K562 (cell line): Measurements from ENCODE around the gene MAP3K7. TPM values are rescaled to one million over a fixed set of nuclear protein-coding genes. Genes with fewer than 3 reads are reported as not detected.
A peak's percentile ranks its signal among the peaks of the same experiment; 100 is the strongest.

Experiments
- ATAC-seq: fragments of 200-7000 bp; cut with Tn5 transposase; 3 replicates; pipeline ENCODE4 v1.9.1; 2020; ENCODE audit warnings: moderate library complexity
- BruUV-seq: library from RNA; stranded (reverse); fragments of 400-500 nt; replicated peaks from 2 replicates; lab custom pipeline; 2021; lab: Mats Ljungman, UMichigan
- CTCF ChIA-PET: fragments of 300-600 bp; formaldehyde crosslinking; extraction: SDS; loops from one replicate; lab custom pipeline; 2021; ENCODE audit warnings: low intra/inter-chr PET ratio; lab: Yijun Ruan, JAX
- POLR2A ChIA-PET: fragments of 300-600, 350-650 bp; sonication (Branson Sonifier 250); formaldehyde crosslinking; extraction: SDS; loops from one replicate; lab custom pipeline; 2021; ENCODE audit warnings: antibody characterized with exemption, inconsistent platforms; lab: Yijun Ruan, JAX
- DNase-seq, 4 experiments: peaks; one replicate each; pipeline versions ENCODE4 v3.0.0 to v3.0.0-alpha.2; 2011 to 2018; ENCODE audit warnings: low spot score in 3 of 4, mixed read lengths in 3 of 4; ENCODE audit errors: extremely low read depth in 1 of 4
- FAIRE-seq: peaks from 2 replicates; lab custom pipeline; 2011; peaks lifted over from hg19 to GRCh38; lab: Jason Lieb, UNC
- H2AFZ ChIP-seq: 2 replicates; pipeline ENCODE4 v1.6.0; 2011; ENCODE audit warnings: low read depth, low read length, control low read depth, inconsistent platforms
- H3K27ac ChIP-seq: fragments of 200-600 bp; 3 replicates; pipeline ENCODE4 v1.8.0; 2011; ENCODE audit warnings: low read depth, mild to moderate bottlenecking, control low read depth, inconsistent platforms, low read length, moderate library complexity, mixed read lengths; ENCODE audit errors: extremely low read depth
- H3K27me3 ChIP-seq, 2 experiments: fragments of 300-600 bp in 1 of 2; 2 replicates in 1 of 2; 3 replicates in 1 of 2; pipeline versions ENCODE4 v1.6.0 to v1.8.0; 2011; ENCODE audit warnings: inconsistent platforms in 2 of 2, low read length in 2 of 2, mild to moderate bottlenecking in 1 of 2, mixed read lengths in 1 of 2, moderate library complexity in 1 of 2; ENCODE audit not compliant: control insufficient read depth in 2 of 2, insufficient read depth in 2 of 2
- H3K36me3 ChIP-seq: fragments of 300-600 bp; 3 replicates; pipeline ENCODE4 v1.8.0; 2011; ENCODE audit warnings: mild to moderate bottlenecking, low read length, inconsistent platforms; ENCODE audit not compliant: control insufficient read depth, insufficient read depth
- H3K4me1 ChIP-seq, 2 experiments: fragments of 200-600 bp in 1 of 2; replicated peaks in 1 of 2; 2 replicates in 1 of 2; 3 replicates in 1 of 2; pipeline versions ENCODE4 v1.5.1 to v1.8.0; 2011; ENCODE audit warnings: inconsistent platforms in 2 of 2, low read length in 2 of 2, mild to moderate bottlenecking in 1 of 2, mixed read lengths in 1 of 2, moderate library complexity in 1 of 2; ENCODE audit not compliant: control insufficient read depth in 2 of 2, insufficient read depth in 2 of 2
- H3K4me2 ChIP-seq: 2 replicates; pipeline ENCODE4 v1.6.1; 2011; ENCODE audit warnings: low read length, control low read depth, inconsistent platforms, mixed read lengths; ENCODE audit not compliant: insufficient read depth
- H3K4me3 ChIP-seq: fragments of 200-600 bp; sonication (generic), shearing (Covaris generic); 2 replicates; pipeline ENCODE4 v1.5.1; 2016; ENCODE audit warnings: control low read depth, inconsistent platforms
- H3K79me2 ChIP-seq: fragments of 200-600 bp; 3 replicates; pipeline ENCODE4 v1.8.0; 2011; ENCODE audit warnings: low read length, inconsistent platforms; ENCODE audit not compliant: control insufficient read depth, insufficient read depth
- H3K9ac ChIP-seq, 2 experiments: 2 replicates each; pipeline versions ENCODE4 v1.6.0 to v1.6.1; 2011; ENCODE audit warnings: low read depth in 2 of 2, low read length in 2 of 2, control low read depth in 1 of 2, inconsistent platforms in 1 of 2, mild to moderate bottlenecking in 1 of 2, mixed read lengths in 1 of 2; ENCODE audit not compliant: insufficient read depth in 1 of 2
- H3K9me1 ChIP-seq: one replicate; pipeline ENCODE4 v1.6.0; 2011; ENCODE audit warnings: inconsistent platforms, mild to moderate bottlenecking, low read length, moderate library complexity; ENCODE audit not compliant: control insufficient read depth, insufficient read depth
- H3K9me3 ChIP-seq: replicated peaks from 2 replicates; pipeline ENCODE4 v1.5.1; 2011; ENCODE audit warnings: low read depth, low read length, inconsistent platforms; ENCODE audit not compliant: control insufficient read depth, insufficient read depth
- H4K20me1 ChIP-seq: replicated peaks from 2 replicates; pipeline ENCODE4 v1.6.1; 2011; ENCODE audit warnings: low read length, inconsistent platforms, mixed read lengths; ENCODE audit not compliant: control insufficient read depth, insufficient read depth
- C11orf30 ChIP-seq: fragments of 450-650 bp; IDR thresholded peaks from 2 replicates; pipeline ENCODE4 v1.6.1; 2016; ENCODE audit warnings: low read depth, mild to moderate bottlenecking
- MCM5 ChIP-seq: fragments of 450-650 bp; IDR thresholded peaks from 2 replicates; pipeline ENCODE4 v1.6.1; 2016; ENCODE audit warnings: low read depth
- ZNF316 ChIP-seq: fragments of 450-650 bp; IDR thresholded peaks from 2 replicates; pipeline ENCODE4 v1.6.1; 2016
- ZNF584 ChIP-seq: fragments of 200-800 bp; sonication (Bioruptor generic); IDR thresholded peaks from 2 replicates; pipeline ENCODE4 v1.6.1; 2016; ENCODE audit warnings: low read depth, mild to moderate bottlenecking, missing genetic modification characterization, missing compliant biosample characterization
- WGBS: fragments of 100-300 bp; shearing (Covaris generic); methylation state at CpG from one replicate; pipeline ENCODE4 v1.1.6; 2016; ENCODE audit warnings: low coverage, mixed read lengths; ENCODE audit not compliant: insufficient coverage; ENCODE audit errors: missing lambda C conversion rate; 5-methylcytosine and 5-hydroxymethylcytosine counted together
- in situ Hi-C: fragments of 300-500 bp; cut with MboI; formaldehyde crosslinking; loops from 4 replicates; pipeline ENCODE4 v1.15.0; 2018; ENCODE audit warnings: inconsistent platforms, mixed read lengths
- intact Hi-C: fragments of 100-400 bp; cut with micrococcal nuclease; formaldehyde crosslinking; loops from 2 replicates; pipeline ENCODE4 v1.14.2; 2022
- polyA plus RNA-seq, 8 experiments: library from polyadenylated mRNA; depleted of rRNA in 4 of 8; stranded (reverse) in 5 of 8; unstranded in 3 of 8; fragments of >200 nt; fragmentation: Nextera tagmentation in 2 of 8; fragmentation: Illumina TruSeq in 1 of 8; extraction: Ambion mirVana in 2 of 8; extraction: Trizol in 1 of 8; gene quantifications; 2 replicates each; pipeline versions ENCODE4 v1.2.1 to v1.2.3, GENCODE V29; 2011 to 2014; ENCODE audit warnings: inconsistent platforms in 1 of 8, missing spikeins in 1 of 8
- total RNA-seq, 7 experiments: library from RNA; depleted of rRNA in 6 of 7; stranded (reverse); fragments of >200 nt in 6 of 7; fragmentation: Illumina TruSeq in 2 of 7; extraction: Trizol in 2 of 7; gene quantifications; 2 replicates each; pipeline versions ENCODE4 v1.2.1 to v1.2.3, GENCODE V29; 2011 to 2021; ENCODE audit warnings: low replicate concordance in 1 of 7

MAP3K7 gene
- total and polyA plus RNA-seq, 9 of the 15 experiments (the other 6 are each of a cell fraction or from before 2014, with no cell fraction given): 13.4 to 60.9 (median 34.8) TPM

DNA sequence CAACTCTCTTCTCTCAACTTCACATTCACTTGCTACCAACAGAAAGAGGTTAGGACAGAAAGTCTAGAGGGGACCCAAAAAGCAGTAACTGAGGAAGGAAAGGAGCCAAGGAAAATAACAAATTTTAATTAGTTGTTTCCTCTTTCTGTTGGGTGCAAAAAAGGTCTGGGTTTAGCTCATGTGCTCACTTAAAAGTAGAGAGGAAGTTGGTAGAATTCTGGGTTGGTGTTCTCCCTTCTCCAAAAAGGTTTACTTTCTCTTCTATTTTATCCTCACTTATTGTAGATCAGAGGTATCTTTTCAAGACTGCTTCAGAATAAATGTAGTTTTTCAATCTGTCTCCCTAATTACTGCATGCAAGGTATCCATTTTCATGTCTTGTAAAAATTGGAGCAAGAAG, 42.8 kb downstream of the MAP3K7 start:
- no peaks in the 10 kb centered on the region for H3K79me2 ChIP-seq
- peaks cover 58% of the 10 kb centered on the region for H3K36me3 ChIP-seq
- no peak for TF ChIP-seq MCM5
- FAIRE-seq (no peak), ATAC-seq (no peak), DNase-seq (no peak)
- no peaks in the 10 kb centered on the region for H3K27me3 ChIP-seq
- no peak overlapping the region for H3K9ac ChIP-seq
- ChIA-PET POLR2A (no interaction called here), CTCF (no interaction called here)
- H3K4me3 ChIP-seq: no peak overlapping the region
- BruUV-seq: no TSS peak
- H2AFZ ChIP-seq: no peak overlapping the region
- H4K20me1 ChIP-seq: no peaks in the 10 kb centered on the region
- H3K4me1 ChIP-seq: no peaks in the 10 kb centered on the region; a peak in 1 of 5 replicates
- no peak overlapping the region for H3K4me2 ChIP-seq
- no peaks in the 10 kb centered on the region for H3K9me1 ChIP-seq
- H3K9me3 ChIP-seq: no peaks in the 10 kb centered on the region
- H3K27ac ChIP-seq: no peak overlapping the region
- in situ Hi-C loops: no loop called here
- intact Hi-C loops: no loop called here

DNA sequence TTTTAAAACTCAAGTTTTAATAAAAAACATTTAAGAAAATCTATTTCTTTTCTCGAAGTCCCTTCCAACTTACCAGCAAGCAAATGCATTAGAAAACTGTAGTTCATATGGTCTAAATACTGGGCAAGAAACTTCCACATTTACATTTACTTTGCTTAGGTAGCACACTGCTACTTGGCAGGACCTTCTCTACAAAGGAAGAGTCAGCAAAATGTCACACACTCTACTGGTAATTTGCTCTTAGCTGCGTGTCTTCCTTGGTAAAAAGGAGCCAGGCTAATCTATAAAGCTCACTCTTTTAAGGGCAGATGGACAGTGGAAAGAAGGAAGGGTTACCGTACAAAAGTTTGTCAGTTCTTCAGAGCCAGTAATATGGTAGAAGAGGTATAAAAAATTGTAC, 45.7 kb downstream of the MAP3K7 start:
- Histone ChIP-seq H3K4me2 (no peak overlapping the region), H3K27me3 (no peaks in the 10 kb centered on the region), H3K4me3 (no peak overlapping the region), H3K9ac (no peak overlapping the region), H3K9me1 (no peaks in the 10 kb centered on the region), H3K27ac (no peak overlapping the region), H3K4me1 (peaks cover 0 to 6% of the 10 kb centered on the region in 2 experiments; a peak in 2 of 5 replicates), H2AFZ (no peak overlapping the region), H3K36me3 (peaks cover 38% of the 10 kb centered on the region), H4K20me1 (no peaks in the 10 kb centered on the region), H3K79me2 (no peaks in the 10 kb centered on the region), H3K9me3 (no peaks in the 10 kb centered on the region)
- ChIA-PET CTCF (no interaction called here), POLR2A (no interaction called here)
- FAIRE-seq (no peak), ATAC-seq (no peak; the same call in 2 of the 3 replicates), DNase-seq (no peak)
- TF ChIP-seq C11orf30: peak; percentile 40; the same call in 1 of the 2 replicates
- TF ChIP-seq ZNF316: peak; percentile 60
- no peak for TF ChIP-seq ZNF584
- 71% methylated on average over 3 of the region's 3 CpGs for WGBS
- in situ Hi-C loops (no loop called here), intact Hi-C loops (no loop called here)
- BruUV-seq: no TSS peak
